ENCODE results near the gene SH3TC1. TPM values are rescaled to one million over a fixed set of nuclear protein-coding genes. Genes with fewer than 3 reads are reported as not detected.

SH3TC1 gene
- polyA plus RNA-seq, 2 of the 4 experiments (the other 2 are of a cell fraction): 2.8 to 7.4 TPM

DNA sequence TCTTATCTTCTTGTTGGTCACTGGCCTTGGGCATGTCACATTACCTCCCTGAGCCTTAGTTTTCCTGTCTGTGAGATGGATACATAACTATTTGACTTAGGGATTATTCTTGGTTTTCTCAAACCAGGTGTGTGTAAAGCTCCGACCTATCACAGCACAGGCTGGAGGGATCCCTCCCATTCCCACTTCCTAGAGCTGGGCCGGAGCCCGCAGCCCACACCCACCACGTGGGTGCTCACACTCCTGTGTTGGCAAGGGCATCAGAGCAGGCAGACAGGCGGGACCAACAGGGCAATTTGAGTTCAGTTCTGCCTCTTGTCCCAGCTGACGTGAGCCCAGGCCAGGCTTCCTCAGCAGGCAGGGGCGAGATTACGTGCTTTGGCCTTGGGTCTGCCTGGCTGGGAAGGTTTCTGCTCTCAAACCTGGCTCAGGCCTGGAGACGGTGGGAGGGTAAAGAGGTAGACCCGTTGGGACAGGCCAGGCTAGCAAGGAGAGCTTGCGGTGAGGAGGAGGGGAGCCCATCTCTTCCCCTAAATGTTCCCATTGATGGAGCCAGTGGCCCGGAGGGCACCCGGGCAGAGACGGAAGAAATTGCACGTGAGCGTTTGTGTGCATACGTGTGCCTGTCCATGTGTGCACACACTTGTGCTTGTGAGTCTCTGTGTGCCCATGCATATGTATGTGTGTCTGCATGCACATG, 734 bp upstream of the SH3TC1 start:
- DNase-seq (ENCODE audit: low read depth in 1 of 2, low spot score in 1 of 2): no peak
- no peak for TF ChIP-seq CEBPB (IDR thresholded peaks at IDR 0.05)
- no peak for TF ChIP-seq ESRRA (IDR thresholded peaks at IDR 0.05; ENCODE audit: borderline replicate concordance, low read length)
- FAIRE-seq: no peak
- no peaks in the 10 kb centered on the region for H3K9me3 ChIP-seq
- H3K4me3 ChIP-seq: peak overlapping the region; percentile 50; the same call in 2 of the 3 replicates
- ChIA-PET CTCF (interaction anchor here (0.6 to 10.8 kb wide), 5 partner anchors 11 to 204 kb away, joined by 3 to 122 read pairs (median 4); no protein-coding TSS in a partner anchor), POLR2A (interaction anchor here (1.1 kb wide), 1 partner anchor 28 kb away, joined by 3 read pairs; no protein-coding TSS in a partner anchor)
- H3K4me1 ChIP-seq: peaks cover 27% of the 10 kb centered on the region
- peak overlapping the region; percentile 87 to 95 for H3K27ac ChIP-seq
- 78% methylated on average over 11 of the region's 17 CpGs for WGBS (ENCODE audit: missing lambda C conversion rate)
- no peak for ATAC-seq
- peak overlapping the region; percentile 83 for H3K4me2 ChIP-seq

DNA sequence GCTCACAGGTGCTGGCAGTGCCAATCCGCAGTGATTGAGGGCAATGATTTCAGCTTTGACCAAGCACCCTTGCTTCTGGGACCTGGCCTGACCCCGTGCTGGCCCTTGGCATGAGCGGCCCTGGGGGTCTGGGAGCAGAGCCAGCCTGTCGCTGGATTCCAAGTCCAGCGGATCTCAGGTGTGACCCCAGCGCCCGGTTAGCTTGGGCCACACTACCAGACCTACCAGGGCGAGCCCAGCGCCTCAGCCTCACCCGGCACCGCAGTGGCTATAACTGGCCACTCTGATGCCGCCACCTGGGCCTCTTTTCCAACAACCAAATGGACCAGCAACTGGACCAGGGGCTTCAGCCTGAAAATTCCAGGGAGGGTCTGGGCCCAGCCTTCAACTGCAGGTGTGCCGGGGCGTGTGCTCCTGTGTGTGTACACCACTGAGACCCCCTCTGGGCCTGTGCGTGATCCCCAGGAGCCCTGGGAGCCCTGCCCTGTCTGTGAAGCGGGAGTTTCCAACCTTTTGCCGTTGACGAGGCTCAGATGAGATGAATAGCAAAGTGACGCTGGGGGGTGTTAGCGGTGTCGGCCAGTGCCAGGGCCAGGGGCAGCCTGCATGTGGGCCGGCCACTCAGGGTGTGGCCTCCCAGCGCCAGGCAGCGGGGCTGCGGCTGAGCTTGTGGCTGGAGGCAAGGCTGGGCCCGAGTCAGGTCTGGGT, 658 bp downstream of the SH3TC1 start:
- ATAC-seq: peak; percentile 37 to 57; a peak in 4 of 6 replicates
- Histone ChIP-seq H3K4me1 (peaks cover 27% of the 10 kb centered on the region), H3K9me3 (no peaks in the 10 kb centered on the region), H3K4me2 (peak overlapping the region; percentile 83), H3K4me3 (peak overlapping the region; percentile 50), H3K27ac (peak overlapping the region; percentile 87 to 95)
- POLR2A ChIA-PET: no interaction called here
- no peak for FAIRE-seq
- DNase-seq (ENCODE audit: low read depth in 1 of 2, low spot score in 1 of 2): peak in 1 of 2 experiments; percentile 28
- CTCF ChIA-PET: interaction anchor here (0.7 to 10.8 kb wide), 6 partner anchors 10 to 203 kb away, joined by 3 to 122 read pairs (median 4); no protein-coding TSS in a partner anchor
- 19% methylated on average over 8 of the region's 26 CpGs for WGBS (ENCODE audit: missing lambda C conversion rate)
- TF ChIP-seq, protein P1, sequence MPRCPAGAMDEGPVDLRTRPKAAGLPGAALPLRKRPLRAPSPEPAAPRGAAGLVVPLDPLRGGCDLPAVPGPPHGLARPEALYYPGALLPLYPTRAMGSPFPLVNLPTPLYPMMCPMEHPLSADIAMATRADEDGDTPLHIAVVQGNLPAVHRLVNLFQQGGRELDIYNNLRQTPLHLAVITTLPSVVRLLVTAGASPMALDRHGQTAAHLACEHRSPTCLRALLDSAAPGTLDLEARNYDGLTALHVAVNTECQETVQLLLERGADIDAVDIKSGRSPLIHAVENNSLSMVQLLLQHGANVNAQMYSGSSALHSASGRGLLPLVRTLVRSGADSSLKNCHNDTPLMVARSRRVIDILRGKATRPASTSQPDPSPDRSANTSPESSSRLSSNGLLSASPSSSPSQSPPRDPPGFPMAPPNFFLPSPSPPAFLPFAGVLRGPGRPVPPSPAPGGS (IDR thresholded peaks at IDR 0.05): no peak
- TF ChIP-seq, protein P2, sequence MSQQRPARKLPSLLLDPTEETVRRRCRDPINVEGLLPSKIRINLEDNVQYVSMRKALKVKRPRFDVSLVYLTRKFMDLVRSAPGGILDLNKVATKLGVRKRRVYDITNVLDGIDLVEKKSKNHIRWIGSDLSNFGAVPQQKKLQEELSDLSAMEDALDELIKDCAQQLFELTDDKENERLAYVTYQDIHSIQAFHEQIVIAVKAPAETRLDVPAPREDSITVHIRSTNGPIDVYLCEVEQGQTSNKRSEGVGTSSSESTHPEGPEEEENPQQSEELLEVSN (IDR thresholded peaks at IDR 0.05; ENCODE audit: borderline replicate concordance, low read depth): peak; percentile 51; the same call in 1 of the 2 replicates

DNA sequence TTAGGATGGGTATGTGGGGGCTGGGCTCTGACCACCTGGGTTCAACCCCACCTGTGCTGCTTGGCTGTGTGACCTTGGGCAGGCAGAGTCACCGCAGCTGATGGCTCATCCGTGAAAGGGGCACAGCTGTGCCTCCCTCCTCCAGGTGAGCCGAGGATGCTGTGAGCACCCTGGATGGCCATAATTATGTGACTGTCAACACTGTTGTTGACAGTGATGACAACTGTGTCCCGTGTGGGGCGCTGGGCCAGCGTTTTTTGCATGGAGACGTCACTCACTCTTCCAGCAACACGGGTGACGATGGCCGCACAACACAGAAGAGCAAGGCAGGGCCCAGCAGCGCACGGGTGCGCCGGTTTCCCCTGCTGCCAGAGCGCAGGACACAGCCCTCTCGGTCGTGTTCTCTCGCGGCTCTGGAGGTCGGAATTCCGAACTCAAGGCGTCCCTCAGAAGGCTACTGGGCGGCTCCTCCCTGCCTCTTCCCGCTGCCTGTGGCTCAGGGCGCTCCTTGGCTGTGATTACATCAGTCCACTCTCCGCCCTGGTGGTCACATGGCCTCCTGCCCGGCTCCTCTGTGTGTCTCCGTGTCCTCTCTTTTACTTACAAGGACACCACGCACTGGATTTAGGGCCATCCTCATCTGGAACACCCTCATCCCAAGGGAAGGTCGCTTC, 1.3 kb downstream of the SH3TC1 start:
- H3K4me2 ChIP-seq: peak overlapping the region; percentile 83
- CTCF ChIA-PET: interaction anchor here (10.8 kb wide), 1 partner anchor 22 kb away, joined by 122 read pairs; no protein-coding TSS in a partner anchor

DNA sequence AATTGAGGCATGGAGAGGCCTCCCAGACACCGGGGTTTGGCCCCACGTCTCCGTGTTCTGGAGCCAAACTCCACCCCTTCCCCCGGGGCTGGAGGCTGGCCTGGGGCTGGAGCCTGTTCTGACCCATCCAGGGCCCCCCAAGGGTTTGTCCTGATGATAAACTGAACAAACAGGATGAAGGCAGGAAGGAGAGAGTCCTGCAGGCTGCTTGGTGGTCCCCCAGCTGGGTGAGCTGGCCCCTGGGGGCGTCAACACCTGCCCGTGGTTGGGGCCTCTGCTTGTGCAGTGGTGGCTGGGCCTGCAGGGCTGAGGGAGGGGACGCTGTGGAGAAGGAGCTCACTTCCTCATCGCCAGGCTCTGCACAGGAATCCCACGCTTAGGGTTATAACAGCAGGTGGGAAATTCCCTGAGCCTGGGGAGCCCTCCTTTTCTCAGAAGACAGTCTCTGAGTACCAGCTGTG, 2.3 kb downstream of the SH3TC1 start:
- Histone ChIP-seq H3K4me2 (peak overlapping the region; percentile 83), H3K4me1 (peaks cover 27% of the 10 kb centered on the region), H3K9me3 (no peaks in the 10 kb centered on the region), H3K4me3 (no peak overlapping the region), H3K27ac (peak overlapping the region; percentile 87 to 95; a peak in 4 of 6 replicates)
- no peak for DNase-seq (ENCODE audit: low read depth in 1 of 2, low spot score in 1 of 2)
- no peak for FAIRE-seq
- WGBS (ENCODE audit: missing lambda C conversion rate): 77% methylated on average over 8 of the region's 9 CpGs
- ChIA-PET CTCF (interaction anchor here (1.8 kb wide), 1 partner anchor 25 kb away, joined by 4 read pairs; no protein-coding TSS in a partner anchor), POLR2A (no interaction called here)
- ATAC-seq: no peak
- TF ChIP-seq, protein P2 (IDR thresholded peaks at IDR 0.05; ENCODE audit: borderline replicate concordance, low read depth): no peak
- TF ChIP-seq, protein P3, sequence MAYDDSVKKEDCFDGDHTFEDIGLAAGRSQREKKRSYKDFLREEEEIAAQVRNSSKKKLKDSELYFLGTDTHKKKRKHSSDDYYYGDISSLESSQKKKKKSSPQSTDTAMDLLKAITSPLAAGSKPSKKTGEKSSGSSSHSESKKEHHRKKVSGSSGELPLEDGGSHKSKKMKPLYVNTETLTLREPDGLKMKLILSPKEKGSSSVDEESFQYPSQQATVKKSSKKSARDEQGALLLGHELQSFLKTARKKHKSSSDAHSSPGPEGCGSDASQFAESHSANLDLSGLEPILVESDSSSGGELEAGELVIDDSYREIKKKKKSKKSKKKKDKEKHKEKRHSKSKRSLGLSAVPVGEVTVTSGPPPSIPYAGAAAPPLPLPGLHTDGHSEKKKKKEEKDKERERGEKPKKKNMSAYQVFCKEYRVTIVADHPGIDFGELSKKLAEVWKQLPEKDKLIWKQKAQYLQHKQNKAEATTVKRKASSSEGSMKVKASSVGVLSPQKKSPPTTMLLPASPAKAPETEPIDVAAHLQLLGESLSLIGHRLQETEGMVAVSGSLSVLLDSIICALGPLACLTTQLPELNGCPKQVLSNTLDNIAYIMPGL (CRISPR knock-in tag; IDR thresholded peaks at IDR 0.05; ENCODE audit: borderline replicate concordance): no peak
- no peak for TF ChIP-seq HOXB5 (CRISPR knock-in tag; IDR thresholded peaks at IDR 0.05)
- TF ChIP-seq, protein P4, sequence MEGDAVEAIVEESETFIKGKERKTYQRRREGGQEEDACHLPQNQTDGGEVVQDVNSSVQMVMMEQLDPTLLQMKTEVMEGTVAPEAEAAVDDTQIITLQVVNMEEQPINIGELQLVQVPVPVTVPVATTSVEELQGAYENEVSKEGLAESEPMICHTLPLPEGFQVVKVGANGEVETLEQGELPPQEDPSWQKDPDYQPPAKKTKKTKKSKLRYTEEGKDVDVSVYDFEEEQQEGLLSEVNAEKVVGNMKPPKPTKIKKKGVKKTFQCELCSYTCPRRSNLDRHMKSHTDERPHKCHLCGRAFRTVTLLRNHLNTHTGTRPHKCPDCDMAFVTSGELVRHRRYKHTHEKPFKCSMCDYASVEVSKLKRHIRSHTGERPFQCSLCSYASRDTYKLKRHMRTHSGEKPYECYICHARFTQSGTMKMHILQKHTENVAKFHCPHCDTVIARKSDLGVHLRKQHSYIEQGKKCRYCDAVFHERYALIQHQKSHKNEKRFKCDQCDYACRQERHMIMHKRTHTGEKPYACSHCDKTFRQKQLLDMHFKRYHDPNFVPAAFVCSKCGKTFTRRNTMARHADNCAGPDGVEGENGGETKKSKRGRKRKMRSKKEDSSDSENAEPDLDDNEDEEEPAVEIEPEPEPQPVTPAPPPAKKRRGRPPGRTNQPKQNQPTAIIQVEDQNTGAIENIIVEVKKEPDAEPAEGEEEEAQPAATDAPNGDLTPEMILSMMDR (IDR thresholded peaks at IDR 0.05): no peak
- no peak for TF ChIP-seq SMC3 (IDR thresholded peaks at IDR 0.05)
- TF ChIP-seq GATA3 (IDR thresholded peaks at IDR 0.05; ENCODE audit: borderline replicate concordance): no peak
- TF ChIP-seq ESRRA (IDR thresholded peaks at IDR 0.05; ENCODE audit: borderline replicate concordance, low read length): no peak
- TF ChIP-seq EP300 (IDR thresholded peaks at IDR 0.05): no peak
- no peak for TF ChIP-seq TP53 (CRISPR knock-in tag; IDR thresholded peaks at IDR 0.05)

More for the DNA sequence above, 1.3 kb downstream of the SH3TC1 start:
- TF ChIP-seq, protein P2 (IDR thresholded peaks at IDR 0.05; ENCODE audit: borderline replicate concordance, low read depth): no peak
- TF ChIP-seq EHF (CRISPR knock-in tag; IDR thresholded peaks at IDR 0.05): no peak
- TF ChIP-seq, protein P5, sequence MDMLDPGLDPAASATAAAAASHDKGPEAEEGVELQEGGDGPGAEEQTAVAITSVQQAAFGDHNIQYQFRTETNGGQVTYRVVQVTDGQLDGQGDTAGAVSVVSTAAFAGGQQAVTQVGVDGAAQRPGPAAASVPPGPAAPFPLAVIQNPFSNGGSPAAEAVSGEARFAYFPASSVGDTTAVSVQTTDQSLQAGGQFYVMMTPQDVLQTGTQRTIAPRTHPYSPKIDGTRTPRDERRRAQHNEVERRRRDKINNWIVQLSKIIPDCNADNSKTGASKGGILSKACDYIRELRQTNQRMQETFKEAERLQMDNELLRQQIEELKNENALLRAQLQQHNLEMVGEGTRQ (IDR thresholded peaks at IDR 0.05): 0 out of 2 replicates have a peak, but pooled peaks have one; percentile 12
- TF ChIP-seq NR3C1 (IDR thresholded peaks at IDR 0.05): no peak
- TF ChIP-seq JUNB (IDR thresholded peaks at IDR 0.05): no peak
- TF ChIP-seq PHF8 (IDR thresholded peaks at IDR 0.05; ENCODE audit: borderline replicate concordance, low read depth): no peak
- TF ChIP-seq SMC3 (IDR thresholded peaks at IDR 0.05): no peak
- no peak for TF ChIP-seq TP53 (CRISPR knock-in tag; IDR thresholded peaks at IDR 0.05)
- no peak for DNase-seq (ENCODE audit: low read depth in 1 of 2, low spot score in 1 of 2)
- FAIRE-seq: no peak
- Histone ChIP-seq H3K27ac (peak overlapping the region; percentile 87 to 95), H3K4me3 (peak overlapping the region; percentile 50), H3K9me3 (no peaks in the 10 kb centered on the region), H3K4me1 (peaks cover 27% of the 10 kb centered on the region)
- 55% methylated on average over 12 of the region's 30 CpGs for WGBS (ENCODE audit: missing lambda C conversion rate)
- POLR2A ChIA-PET: no interaction called here
- peak in 1 of 2 experiments; percentile 12; a peak in 3 of 6 replicates for ATAC-seq
